NCI-H146 treated with DMSO at 0.1 percent for 48 hours (cell line): ENCODE measurements around the gene MED22.
"Not testable (repeated sequence)": the region's sequence is repeated elsewhere in the genome, so short reads cannot be mapped to it uniquely, and the experiment has no call there.

ENCODE experiments used
- DNase-seq: peaks from one replicate; lab custom pipeline; 2025; ENCODE audit not compliant: unreplicated experiment; lab: John Stamatoyannopoulos, UW

MED22 gene

GRCh38 chr9:133347985-133348717 lies at the start of gene MED22, which contains the start of gene RPL7A:
Gene MED22, minus strand, starts transcription at chr9:133348131. Its CDS starts 1,469 bp downstream, at chr9:133346662.
Gene RPL7A, plus strand, starts transcription at chr9:133348218. Its CDS starts 26 bp downstream, at chr9:133348244.
- peak; percentile 87 for DNase-seq

GRCh38 chr9:133397370-133397769 lies 49.4 kb upstream of the MED22 start:
- DNase-seq, result no peak

GRCh38 chr9:133396952-133397351 lies 49.0 kb upstream of the MED22 start:
- no peak for DNase-seq

GRCh38 chr9:133394687-133395271 lies 46.8 kb upstream of the MED22 start:
- DNase-seq, result no peak

GRCh38 chr9:133393399-133393798 lies 45.5 kb upstream of the MED22 start:
- no peak for DNase-seq

GRCh38 chr9:133392308-133392707 lies 44.4 kb upstream of the MED22 start:
- DNase-seq, result not testable (repeated sequence)

- not testable (repeated sequence) for DNase-seq
Observed at GRCh38 chr9:133391449-133391848, 43.5 kb upstream of the MED22 start.

GRCh38 chr9:133390713-133391112 lies 42.8 kb upstream of the MED22 start:
- DNase-seq, result no peak

- no peak for DNase-seq
Observed at GRCh38 chr9:133389562-133389961, 41.6 kb upstream of the MED22 start.

GRCh38 chr9:133389025-133389557 lies 41.2 kb upstream of the MED22 start:
- DNase-seq, result no peak

- no peak for DNase-seq
Observed at GRCh38 chr9:133387680-133388079, 39.7 kb upstream of the MED22 start.

GRCh38 chr9:133386338-133386737 lies 38.4 kb upstream of the MED22 start:
- DNase-seq, result no peak

- DNase-seq, result no peak
Observed at GRCh38 chr9:133385452-133385851, 37.5 kb upstream of the MED22 start.

- no peak for DNase-seq
Observed at GRCh38 chr9:133384736-133385321, 36.9 kb upstream of the MED22 start.

- DNase-seq, result no peak
Observed at GRCh38 chr9:133383438-133383837, 35.5 kb upstream of the MED22 start.

GRCh38 chr9:133382507-133383141 lies 34.7 kb upstream of the MED22 start:
- DNase-seq, result no peak

GRCh38 chr9:133380734-133381133 lies 32.8 kb upstream of the MED22 start:
- no peak for DNase-seq

GRCh38 chr9:133379153-133380086 lies 31.5 kb upstream of the MED22 start:
- DNase-seq, result no peak

GRCh38 chr9:133378408-133378962 lies 30.6 kb upstream of the MED22 start:
- no peak for DNase-seq

GRCh38 chr9:133377721-133378216 lies 29.8 kb upstream of the MED22 start:
- DNase-seq, result no peak
